HG03103 (cell line): ENCODE results near the gene STARD8.
"Not testable (repeated sequence)": the region's sequence is repeated elsewhere in the genome, so short reads cannot be mapped to it uniquely, and the experiment has no call there.

Experiments
- ATAC-seq: cut with Tn5 transposase; IDR thresholded peaks from one replicate; pipeline ENCODE4 v1.9.1; 2021; ENCODE audit warnings: low read depth; ENCODE audit not compliant: unreplicated experiment

STARD8 gene

GRCh38 chrX:68686097-68686977, 38.9 kb downstream of the STARD8 start:
- ATAC-seq, result no peak

DNA sequence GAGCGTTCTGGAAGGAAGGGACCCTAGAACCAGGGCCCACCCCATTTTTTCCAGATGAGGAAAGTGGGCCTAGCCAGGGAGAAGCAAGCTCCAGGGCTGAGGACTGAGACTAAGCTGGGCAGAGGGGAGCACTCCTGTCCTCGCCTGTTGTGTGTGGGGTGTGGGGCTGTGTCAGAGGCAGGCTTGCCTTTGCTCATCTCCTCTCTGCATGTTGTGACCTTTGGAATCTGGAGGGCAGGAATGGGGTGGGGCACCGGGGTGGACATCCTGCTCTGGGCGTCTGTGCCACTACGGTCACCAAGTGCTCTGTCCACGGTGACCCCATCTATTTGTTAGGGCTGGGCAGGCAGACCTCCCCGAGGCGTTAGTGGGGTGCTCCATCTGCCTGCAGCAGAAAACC, 41.5 kb downstream of the STARD8 start:
- ATAC-seq, result not testable (repeated sequence)

DNA sequence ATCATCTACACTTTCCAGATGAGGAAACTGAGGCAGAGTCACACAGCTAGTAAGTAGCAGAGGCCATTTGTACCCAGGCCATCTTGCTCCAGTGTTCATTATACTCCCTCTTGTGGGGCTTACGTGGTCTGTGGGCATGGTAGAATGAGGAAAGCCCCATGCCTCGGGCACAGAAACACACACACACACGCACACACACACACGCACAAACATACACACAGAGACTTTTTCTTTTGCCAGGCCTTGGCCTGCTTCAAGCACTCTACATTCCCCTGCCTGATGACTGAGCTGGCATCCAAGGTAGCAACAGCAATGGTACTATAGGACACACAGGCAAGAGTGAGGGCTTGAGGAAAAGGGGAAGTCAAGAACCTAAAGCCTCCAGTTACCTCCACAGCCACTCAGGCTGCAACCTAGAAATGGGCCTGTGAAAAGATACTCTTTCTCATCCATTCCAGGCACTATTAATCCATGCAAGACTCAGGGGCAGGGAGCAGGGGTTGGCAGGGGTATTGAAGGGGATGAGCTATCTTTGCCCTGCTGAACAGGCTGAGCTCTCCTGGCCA, 43.6 kb downstream of the STARD8 start:
- ATAC-seq, result no peak

GRCh38 chrX:68691921-68692320, 44.5 kb downstream of the STARD8 start:
- no peak for ATAC-seq

DNA sequence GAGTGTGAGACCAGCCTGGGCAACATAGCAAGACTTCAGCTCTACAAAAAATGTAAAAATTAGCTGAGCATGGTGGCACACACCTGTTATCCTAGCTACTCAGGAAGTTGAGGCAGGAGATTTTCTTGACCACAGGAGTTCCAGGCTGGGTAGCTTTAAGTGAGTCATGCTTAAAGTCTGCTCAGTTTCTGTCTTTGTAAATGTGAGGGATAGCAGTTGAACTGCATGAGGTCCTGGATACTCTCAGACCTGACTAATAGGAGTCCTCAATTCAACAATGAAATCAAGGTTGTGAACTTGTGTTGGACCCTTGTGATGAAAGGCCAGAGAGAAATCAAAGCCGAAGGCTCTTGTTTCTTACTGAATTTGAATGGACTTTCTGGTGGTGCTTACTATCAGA, 45.2 kb downstream of the STARD8 start:
- no peak for ATAC-seq

GRCh38 chrX:68693481-68694434, 46.3 kb downstream of the STARD8 start:
- ATAC-seq, result no peak

GRCh38 chrX:68694435-68695205, 47.2 kb downstream of the STARD8 start:
- no peak for ATAC-seq

GRCh38 chrX:68695206-68695845, 47.9 kb downstream of the STARD8 start:
- no peak for ATAC-seq

GRCh38 chrX:68696267-68696990, 49.0 kb downstream of the STARD8 start:
- ATAC-seq, result no peak

DNA sequence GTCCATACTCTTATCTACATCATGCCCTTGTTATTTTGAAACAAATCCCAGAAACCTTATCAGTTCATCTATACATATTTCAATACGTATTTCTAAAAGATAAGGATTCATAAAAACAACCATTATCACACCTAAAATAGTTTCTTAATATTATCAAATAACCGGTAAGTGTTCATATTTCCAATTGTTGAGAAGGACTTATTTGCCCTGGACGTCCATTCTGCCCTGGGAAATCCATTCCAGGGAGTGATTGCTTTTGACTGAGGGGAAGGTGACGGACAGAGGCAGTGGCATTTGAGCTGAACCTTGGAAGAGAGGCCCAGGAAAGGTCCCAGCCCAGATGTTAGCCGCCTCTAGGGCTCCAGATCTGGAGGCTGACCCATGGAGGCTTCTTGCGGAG, 49.6 kb downstream of the STARD8 start:
- ATAC-seq, result no peak

- no peak for ATAC-seq
These were observed 50.1 kb downstream of the STARD8 start for GRCh38 chrX:68697465-68698125.

DNA sequence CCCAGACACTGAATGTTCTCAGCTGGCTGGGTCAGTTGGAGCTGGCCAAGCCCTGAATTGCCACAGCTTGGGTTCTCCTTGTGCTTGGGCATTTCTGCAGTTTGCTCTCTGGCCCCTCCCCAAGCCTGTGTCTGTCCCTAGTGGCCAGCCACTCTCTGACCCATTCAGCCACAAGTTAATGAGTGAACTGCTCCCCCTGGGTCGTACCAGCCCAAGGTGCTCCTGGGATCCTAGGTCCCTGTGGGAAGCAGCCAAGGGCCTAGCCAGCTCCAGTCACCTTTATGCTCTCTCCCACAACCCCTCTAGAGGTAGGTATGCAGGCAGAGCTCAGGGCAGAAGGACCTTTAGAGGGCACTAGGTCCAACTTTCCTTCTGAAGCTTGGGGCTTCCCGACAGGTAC, 51.5 kb downstream of the STARD8 start:
- ATAC-seq, result no peak

GRCh38 chrX:68699960-68700746, 52.7 kb downstream of the STARD8 start:
- no peak for ATAC-seq

GRCh38 chrX:68703369-68703768, 55.9 kb downstream of the STARD8 start:
- no peak for ATAC-seq

DNA sequence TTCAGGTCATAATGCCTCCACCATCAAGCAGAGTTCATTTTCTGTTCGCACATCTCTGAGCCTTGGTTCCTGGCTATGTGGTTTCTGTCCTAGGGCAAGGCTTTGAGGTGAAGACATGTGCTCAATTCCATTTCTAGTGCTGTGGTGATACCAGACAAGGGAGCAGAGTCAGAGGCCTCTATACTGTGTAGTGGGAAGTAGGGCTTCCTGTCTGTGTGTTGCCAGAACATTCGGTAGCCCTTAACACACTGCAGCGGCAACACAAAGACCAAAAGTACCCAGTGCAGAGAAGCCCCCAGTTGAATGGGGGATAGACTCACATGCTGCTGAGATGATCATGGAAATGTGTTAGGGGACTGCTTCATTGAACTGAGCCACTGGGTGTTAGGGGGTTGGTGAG, 56.4 kb downstream of the STARD8 start:
- ATAC-seq, result no peak

- ATAC-seq, result no peak
These were observed 58.5 kb downstream of the STARD8 start for GRCh38 chrX:68705986-68706385.

DNA sequence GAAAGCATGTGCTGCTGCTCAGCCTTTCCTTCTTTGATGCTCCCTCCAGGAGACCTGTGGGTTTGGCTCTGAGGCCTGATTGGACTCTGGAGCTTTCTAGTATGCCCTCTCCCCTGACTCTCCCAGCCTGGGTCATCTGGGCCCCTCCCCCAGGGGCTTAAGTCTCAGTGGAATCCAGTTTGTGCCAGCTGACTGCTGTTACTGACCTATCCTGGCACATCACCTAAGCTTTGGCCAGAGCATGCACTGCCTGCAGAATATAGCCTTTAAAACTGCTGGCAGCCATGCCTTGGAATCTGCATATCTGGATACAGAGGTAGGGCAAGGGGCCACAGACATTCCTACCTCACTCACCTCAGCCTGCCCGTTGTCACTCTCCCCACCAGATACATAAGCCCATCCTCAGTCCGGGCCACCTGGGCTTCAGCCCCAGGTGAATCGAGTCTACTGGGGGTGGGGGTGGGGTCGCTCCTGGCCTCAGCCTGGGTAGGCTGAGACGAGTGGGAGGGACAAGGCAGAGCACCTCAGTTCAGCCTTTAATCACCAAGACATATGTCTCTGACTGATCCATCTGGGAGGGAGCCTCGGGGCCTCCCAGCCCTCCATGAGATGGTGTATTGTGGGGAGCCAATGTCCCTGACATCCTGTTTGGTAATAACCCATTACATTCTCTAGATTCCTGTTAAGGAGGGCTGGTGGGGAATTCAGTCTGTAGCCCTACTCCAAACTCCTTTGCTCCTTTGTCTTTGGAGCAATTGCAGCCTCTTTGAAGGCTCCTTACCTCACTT, 61.2 kb downstream of the STARD8 start:
- ATAC-seq, result no peak
